Kidney (tissue), 14 donors: ENCODE results near the gene THSD4. TPM values are rescaled to one million over a fixed set of nuclear protein-coding genes. Genes with fewer than 3 reads are reported as not detected.

Experiments used
- DNase-seq, 5 donors: peaks; one replicate each; pipeline ENCODE4 v3.0.0-alpha.2; 2013 to 2020
- FAIRE-seq: peaks from 2 replicates; lab custom pipeline; 2012; peaks lifted over from hg19 to GRCh38; lab: Jason Lieb, UNC
- H3K27ac ChIP-seq, 2 donors: one replicate each; pipeline ENCODE4 v1.7.0; 2013; ENCODE audit warnings: low read depth in 2 of 2, low read length in 2 of 2, inconsistent platforms in 1 of 2
- H3K27me3 ChIP-seq: one replicate; pipeline ENCODE4 v1.7.1; 2013; ENCODE audit warnings: low read length, inconsistent platforms; ENCODE audit not compliant: control insufficient read depth, insufficient read depth
- H3K36me3 ChIP-seq, 3 donors: one replicate each; pipeline versions ENCODE4 v1.7.0 to v1.7.1; 2013; ENCODE audit warnings: low read length in 3 of 3, control low read depth in 1 of 3, inconsistent platforms in 1 of 3; ENCODE audit not compliant: insufficient read depth in 3 of 3, control insufficient read depth in 2 of 3
- H3K4me1 ChIP-seq, 3 donors: one replicate each; pipeline versions ENCODE4 v1.7.0 to v1.7.1; 2013; ENCODE audit warnings: low read length in 3 of 3, inconsistent platforms in 1 of 3, low read depth in 1 of 3; ENCODE audit not compliant: control insufficient read depth in 2 of 3, insufficient read depth in 2 of 3
- H3K4me3 ChIP-seq, 3 donors: one replicate each; pipeline versions ENCODE4 v1.7.0 to v1.8.1; 2013; ENCODE audit warnings: low read length in 3 of 3, control low read depth in 1 of 3, inconsistent platforms in 1 of 3
- H3K9ac ChIP-seq, 3 donors: one replicate each; pipeline versions ENCODE4 v1.7.0 to v1.7.1; 2013; ENCODE audit warnings: low read length in 3 of 3, control low read depth in 1 of 3, inconsistent platforms in 1 of 3
- H3K9me3 ChIP-seq, 3 donors: one replicate each; pipeline versions ENCODE4 v1.7.0 to v1.7.1; 2013; ENCODE audit warnings: low read length in 3 of 3, control low read depth in 1 of 3, inconsistent platforms in 1 of 3; ENCODE audit not compliant: control insufficient read depth in 2 of 3, insufficient read depth in 1 of 3
- CTCF ChIP-seq: IDR thresholded peaks from 3 replicates; pipeline ENCODE4 v1.5.1; 2012; ENCODE audit warnings: mild to moderate bottlenecking, moderate library complexity, borderline replicate concordance; ENCODE audit not compliant: insufficient read depth; ENCODE audit errors: extremely low read depth
- intact Hi-C: fragments of 100-400 bp; cut with DNase I; formaldehyde crosslinking; loops from one replicate; pipeline ENCODE4 v1.11.1; 2022
- polyA plus RNA-seq: library from polyadenylated mRNA; stranded (reverse); fragments of 350-450 nt; fragmentation: Illumina TruSeq; extraction: RNeasy Lipid Tissue Mini Kit (QIAGEN cat#74804); gene quantifications from one replicate; pipeline ENCODE4 v1.2.3, GENCODE V29; 2014; ENCODE audit warnings: low read depth, low replicate concordance; ENCODE audit not compliant: insufficient read depth
- total RNA-seq: library from RNA; stranded (reverse); fragmentation: NEBNext Ultra II Directional; extraction: Animal tissue kit (Norgen Biotek cat#: 25700); gene quantifications from one replicate; pipeline ENCODE4 v1.2.1, GENCODE V29; 2021
- donor health status: control.
- donor health status: control.
- donor health status: control.
- donor health status: control.
- donor health status: control.
- donor health status: DM: yes; HTN: yes; CAD: no.
- donor health status: Normal renal cell carcinoma (clear cell type).

Gene THSD4
- total and polyA plus RNA-seq, 2 donors from 2014 or later: 9.4 to 36.3 TPM

GRCh38 chr15:71549091-71549490, 433.8 kb downstream of the THSD4 start:
- Histone ChIP-seq H3K27ac (no peak overlapping the region), H3K4me1 (peaks cover 0 to 6% (median 2%) of the 10 kb centered on the region in 3 donors), H3K36me3 (no peaks in the 10 kb centered on the region), H3K4me3 (no peak overlapping the region), H3K9ac (no peak overlapping the region), H3K9me3 (no peaks in the 10 kb centered on the region), H3K27me3 (no peaks in the 10 kb centered on the region)
- no peak for TF ChIP-seq CTCF
- no peak for DNase-seq
- no peak for FAIRE-seq
- intact Hi-C loops: no loop called here

- no peak for TF ChIP-seq CTCF
- intact Hi-C loops: no loop called here
- Histone ChIP-seq H3K27ac (no peak overlapping the region), H3K36me3 (no peaks in the 10 kb centered on the region), H3K27me3 (no peaks in the 10 kb centered on the region), H3K9ac (no peak overlapping the region), H3K9me3 (no peaks in the 10 kb centered on the region), H3K4me3 (no peak overlapping the region), H3K4me1 (peaks cover 0 to 6% (median 2%) of the 10 kb centered on the region in 3 donors)
- FAIRE-seq (no peak), DNase-seq (no peak)
These were observed 434.4 kb downstream of the THSD4 start for GRCh38 chr15:71549697-71550096.

- no peak for FAIRE-seq
- Histone ChIP-seq H3K4me3 (no peak overlapping the region), H3K9ac (no peak overlapping the region), H3K9me3 (no peaks in the 10 kb centered on the region), H3K36me3 (no peaks in the 10 kb centered on the region), H3K4me1 (peaks cover 0 to under 1% (median 0%) of the 10 kb centered on the region in 3 donors), H3K27ac (no peak overlapping the region), H3K27me3 (no peaks in the 10 kb centered on the region)
- intact Hi-C loops: no loop called here
- no peak for DNase-seq
- TF ChIP-seq CTCF: no peak
These were observed 436.3 kb downstream of the THSD4 start for GRCh38 chr15:71551566-71551965.

- Histone ChIP-seq H3K36me3 (no peaks in the 10 kb centered on the region), H3K27ac (no peak overlapping the region), H3K9me3 (peaks cover 0 to 3% (median 0%) of the 10 kb centered on the region in 3 donors), H3K27me3 (no peaks in the 10 kb centered on the region), H3K4me1 (no peaks in the 10 kb centered on the region), H3K9ac (no peak overlapping the region), H3K4me3 (no peak overlapping the region)
- no peak for TF ChIP-seq CTCF
- DNase-seq (no peak), FAIRE-seq (no peak)
- intact Hi-C loops: no loop called here
These were observed 443.8 kb downstream of the THSD4 start for GRCh38 chr15:71559098-71559497.
